ENCODE data around the gene UGT1A9. TPM values are rescaled to one million over a fixed set of nuclear protein-coding genes. Genes with fewer than 3 reads are reported as not detected.

Gene UGT1A9
- total RNA-seq, 1 donor from 2014 or later, result not detected

GRCh38 chr2:233814056-233814835, 142.5 kb downstream of the UGT1A9 start:
- ATAC-seq (ENCODE audit: low read depth), result no peak
- ChIA-PET POLR2A (no interaction called here), CTCF (no interaction called here)
- intact Hi-C loops (cut with micrococcal nuclease), result no loop called here
- Mint-ChIP-seq H3K27me3 (peaks cover 20% of the 10 kb centered on the region), H3K36me3 (ENCODE audit: low read depth) (no peaks in the 10 kb centered on the region), H3K27ac (no peak overlapping the region), H3K9me3 (no peaks in the 10 kb centered on the region), H3K4me1 (no peaks in the 10 kb centered on the region), H3K4me3 (no peak overlapping the region)
- no peak for DNase-seq
- TF ChIP-seq CTCF (IDR thresholded peaks at IDR 0.05), result no peak

- Mint-ChIP-seq H3K27me3 (peaks cover 20% of the 10 kb centered on the region), H3K36me3 (ENCODE audit: low read depth) (no peaks in the 10 kb centered on the region), H3K4me1 (no peaks in the 10 kb centered on the region), H3K9me3 (no peaks in the 10 kb centered on the region), H3K4me3 (no peak overlapping the region), H3K27ac (no peak overlapping the region)
- intact Hi-C loops (cut with micrococcal nuclease), result no loop called here
- ChIA-PET CTCF (no interaction called here), POLR2A (no interaction called here)
- TF ChIP-seq CTCF (IDR thresholded peaks at IDR 0.05), result no peak
- DNase-seq (no peak), ATAC-seq (ENCODE audit: low read depth) (no peak)
Observed at GRCh38 chr2:233815861-233816260, 144.2 kb downstream of the UGT1A9 start.

DNA sequence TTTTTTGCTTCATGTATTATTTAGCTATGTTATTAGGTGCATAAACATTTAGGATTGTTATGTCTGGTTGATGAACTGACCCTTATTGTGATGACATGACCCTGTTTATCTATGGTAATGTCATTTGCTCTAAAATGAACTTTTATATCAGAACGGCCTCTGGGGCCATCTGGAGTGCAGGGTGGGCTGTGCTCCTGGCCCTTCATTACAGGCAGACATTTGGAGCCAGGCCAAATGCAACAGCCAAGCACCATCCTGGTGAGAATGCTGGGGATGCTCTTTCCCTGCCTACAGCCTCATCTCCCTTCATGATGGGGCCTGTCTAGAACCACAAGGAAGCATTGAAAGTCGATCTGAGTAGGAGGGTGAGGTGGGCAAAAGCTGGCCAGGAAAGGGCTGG, 144.6 kb downstream of the UGT1A9 start:
- H3K27ac Mint-ChIP-seq, result no peak overlapping the region
- no peak for TF ChIP-seq CTCF (IDR thresholded peaks at IDR 0.05)
- no peaks in the 10 kb centered on the region for H3K36me3 Mint-ChIP-seq (ENCODE audit: low read depth)
- no peak for DNase-seq
- H3K9me3 Mint-ChIP-seq, result no peaks in the 10 kb centered on the region
- ChIA-PET CTCF (no interaction called here), POLR2A (no interaction called here)
- H3K4me1 Mint-ChIP-seq, result no peaks in the 10 kb centered on the region
- intact Hi-C loops (cut with micrococcal nuclease), result no loop called here
- peaks cover 20% of the 10 kb centered on the region for H3K27me3 Mint-ChIP-seq
- H3K4me3 Mint-ChIP-seq, result no peak overlapping the region
- ATAC-seq (ENCODE audit: low read depth), result no peak

- Mint-ChIP-seq H3K36me3 (ENCODE audit: low read depth) (no peaks in the 10 kb centered on the region), H3K4me1 (no peaks in the 10 kb centered on the region), H3K4me3 (no peak overlapping the region), H3K27ac (no peak overlapping the region), H3K27me3 (peaks cover 20% of the 10 kb centered on the region), H3K9me3 (no peaks in the 10 kb centered on the region)
- TF ChIP-seq CTCF (IDR thresholded peaks at IDR 0.05), result no peak
- POLR2A ChIA-PET, result no interaction called here
- no peak for DNase-seq
- CTCF ChIA-PET, result no interaction called here
- intact Hi-C loops (cut with micrococcal nuclease), result no loop called here
- no peak for ATAC-seq (ENCODE audit: low read depth)
Observed at GRCh38 chr2:233816771-233817170, 145.1 kb downstream of the UGT1A9 start.

DNA sequence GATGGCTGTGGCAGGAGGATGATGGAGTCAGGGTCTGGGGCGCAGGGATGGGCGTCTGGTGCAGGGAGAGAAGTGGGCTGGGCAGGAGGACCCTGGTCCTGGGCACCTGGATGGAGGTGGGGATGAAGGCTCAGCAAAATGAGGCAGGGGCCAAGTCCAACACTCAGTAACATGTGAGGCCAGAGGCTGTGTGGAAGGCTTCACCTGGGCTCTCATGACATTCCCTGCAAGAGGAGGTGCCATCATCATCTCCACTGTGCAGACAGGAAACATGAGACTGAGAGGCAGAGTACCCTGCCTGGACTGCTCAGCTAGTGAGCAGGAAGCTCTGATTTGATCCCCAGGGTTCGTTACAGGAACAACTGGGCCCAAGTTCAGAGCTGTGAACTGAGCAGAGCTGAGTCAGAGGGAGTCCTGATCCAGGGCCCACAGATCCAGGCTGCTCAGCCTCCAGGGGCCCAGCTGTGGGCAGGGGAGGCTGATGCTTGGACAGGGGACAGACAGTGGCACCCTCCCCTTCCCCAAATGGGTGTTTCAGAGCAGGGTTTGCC, 145.7 kb downstream of the UGT1A9 start:
- Mint-ChIP-seq H3K27me3 (peaks cover 20% of the 10 kb centered on the region), H3K9me3 (no peaks in the 10 kb centered on the region), H3K36me3 (ENCODE audit: low read depth) (no peaks in the 10 kb centered on the region), H3K4me3 (no peak overlapping the region), H3K4me1 (no peaks in the 10 kb centered on the region), H3K27ac (no peak overlapping the region)
- ATAC-seq (ENCODE audit: low read depth), result no peak
- TF ChIP-seq CTCF (IDR thresholded peaks at IDR 0.05), result no peak
- no peak for DNase-seq
- CTCF ChIA-PET, result no interaction called here
- intact Hi-C loops (cut with micrococcal nuclease), result no loop called here
- POLR2A ChIA-PET, result no interaction called here

All from activated B cell treated with CpG ODN at 0.5 μM for 24 hours (primary cell).